ENCODE measurements around the gene CST6. TPM values are rescaled to one million over a fixed set of nuclear protein-coding genes. Genes with fewer than 3 reads are reported as not detected.

The CST6 gene, protein sequence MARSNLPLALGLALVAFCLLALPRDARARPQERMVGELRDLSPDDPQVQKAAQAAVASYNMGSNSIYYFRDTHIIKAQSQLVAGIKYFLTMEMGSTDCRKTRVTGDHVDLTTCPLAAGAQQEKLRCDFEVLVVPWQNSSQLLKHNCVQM
- not detected in 2 replicates for total RNA-seq (2014; rRNA removed; shearing (Covaris generic))

DNA sequence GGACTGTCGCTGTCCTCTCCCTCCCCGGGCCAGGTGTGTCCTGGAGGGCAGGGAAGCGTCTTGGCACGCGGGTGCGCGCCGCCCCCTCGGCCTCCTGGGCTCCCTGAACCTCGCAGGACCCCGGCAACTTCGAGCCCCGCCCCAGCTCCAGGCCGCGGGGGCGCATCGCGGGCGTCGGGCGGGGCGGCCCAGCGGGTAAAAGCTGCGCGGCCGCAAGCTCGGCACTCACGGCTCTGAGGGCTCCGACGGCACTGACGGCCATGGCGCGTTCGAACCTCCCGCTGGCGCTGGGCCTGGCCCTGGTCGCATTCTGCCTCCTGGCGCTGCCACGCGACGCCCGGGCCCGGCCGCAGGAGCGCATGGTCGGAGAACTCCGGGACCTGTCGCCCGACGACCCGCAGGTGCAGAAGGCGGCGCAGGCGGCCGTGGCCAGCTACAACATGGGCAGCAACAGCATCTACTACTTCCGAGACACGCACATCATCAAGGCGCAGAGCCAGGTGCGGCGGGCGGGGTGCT is at the start of gene CST6:
CST6 (plus strand) TSS at position 224 of the 519 bp plus-strand sequence; CDS start at position 261, 37 bp downstream.
- H3K27me3 ChIP-seq (replicated peaks): no peaks in the 10 kb centered on the region

DNA sequence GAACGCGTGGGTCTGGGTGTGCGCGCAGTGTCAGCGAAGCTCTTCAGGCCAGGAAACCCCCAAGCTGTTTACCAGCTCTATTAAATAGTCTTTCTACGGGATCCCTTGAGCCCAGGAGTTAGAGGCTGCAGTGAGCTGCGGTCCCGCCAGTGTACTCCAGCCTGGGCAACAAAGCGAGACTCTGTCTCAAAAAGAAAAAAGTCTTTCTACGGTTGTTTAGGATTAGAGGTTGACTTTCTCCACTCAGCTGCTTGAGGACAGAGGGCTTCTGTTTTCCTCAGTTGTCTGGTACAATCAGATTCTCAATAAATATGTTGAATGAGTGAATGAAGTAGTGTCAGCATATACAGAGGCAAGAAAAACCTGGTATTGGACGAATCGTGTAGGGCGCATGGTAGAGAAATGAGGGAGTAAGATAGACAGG is 49.7 kb upstream of the CST6 start:
- Histone ChIP-seq H3K27me3 (replicated peaks) (no peaks in the 10 kb centered on the region), H3K27ac (peak overlapping the region; percentile 19), H3K4me1 (replicated peaks) (peaks cover 19% of the 10 kb centered on the region), H3K9me3 (replicated peaks) (0 out of 2 replicates have a peak, but pooled peaks cover 3% of the 10 kb centered on the region), H3K4me3 (peak overlapping the region; percentile 97), H3K36me3 (peaks cover 53% of the 10 kb centered on the region)
- DNase-seq (ENCODE audit: low read depth in 1 of 2, low spot score in 2 of 2): peak in 1 of 2 experiments; percentile 38

More for the DNA sequence above, at the start of gene CST6:
- peaks cover 9% of the 10 kb centered on the region; the same call in 1 of the 2 replicates for H3K36me3 ChIP-seq
- H3K4me3 ChIP-seq: no peak within 1 kb of the TSS
- H3K4me1 ChIP-seq (replicated peaks): peaks cover 34% of the 10 kb centered on the region
- no peak within 1 kb of the TSS for H3K27ac ChIP-seq
- DNase-seq (ENCODE audit: low read depth in 1 of 2, low spot score in 2 of 2): no peak
- no peaks in the 10 kb centered on the region for H3K9me3 ChIP-seq (replicated peaks)

DNA sequence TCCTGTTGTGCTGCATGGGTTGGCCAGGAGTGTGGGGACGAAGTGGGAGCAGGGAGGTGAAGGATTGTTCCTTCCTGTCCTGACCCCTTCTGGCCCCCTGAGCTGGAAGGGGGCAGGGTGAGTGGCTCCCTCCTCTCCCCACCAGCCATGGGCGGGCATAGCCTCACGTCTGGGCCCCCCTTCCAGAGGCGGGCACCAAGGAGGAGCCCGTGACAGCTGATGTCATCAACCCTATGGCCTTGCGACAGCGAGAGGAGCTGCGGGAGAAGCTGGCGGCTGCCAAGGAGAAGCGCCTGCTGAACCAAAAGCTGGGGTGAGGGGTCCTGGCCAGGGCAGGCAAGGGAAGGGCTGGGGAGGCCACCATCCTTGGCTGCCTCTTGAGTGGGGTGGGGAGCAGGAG is 46.9 kb upstream of the CST6 start:
- Histone ChIP-seq H3K4me1 (replicated peaks) (peaks cover 19% of the 10 kb centered on the region), H3K9me3 (replicated peaks) (0 out of 2 replicates have a peak, but pooled peaks cover 3% of the 10 kb centered on the region), H3K4me3 (no peak overlapping the region), H3K27ac (no peak overlapping the region), H3K27me3 (replicated peaks) (no peaks in the 10 kb centered on the region), H3K36me3 (peaks cover 80% of the 10 kb centered on the region)
- DNase-seq (ENCODE audit: low read depth in 1 of 2, low spot score in 2 of 2): no peak

DNA sequence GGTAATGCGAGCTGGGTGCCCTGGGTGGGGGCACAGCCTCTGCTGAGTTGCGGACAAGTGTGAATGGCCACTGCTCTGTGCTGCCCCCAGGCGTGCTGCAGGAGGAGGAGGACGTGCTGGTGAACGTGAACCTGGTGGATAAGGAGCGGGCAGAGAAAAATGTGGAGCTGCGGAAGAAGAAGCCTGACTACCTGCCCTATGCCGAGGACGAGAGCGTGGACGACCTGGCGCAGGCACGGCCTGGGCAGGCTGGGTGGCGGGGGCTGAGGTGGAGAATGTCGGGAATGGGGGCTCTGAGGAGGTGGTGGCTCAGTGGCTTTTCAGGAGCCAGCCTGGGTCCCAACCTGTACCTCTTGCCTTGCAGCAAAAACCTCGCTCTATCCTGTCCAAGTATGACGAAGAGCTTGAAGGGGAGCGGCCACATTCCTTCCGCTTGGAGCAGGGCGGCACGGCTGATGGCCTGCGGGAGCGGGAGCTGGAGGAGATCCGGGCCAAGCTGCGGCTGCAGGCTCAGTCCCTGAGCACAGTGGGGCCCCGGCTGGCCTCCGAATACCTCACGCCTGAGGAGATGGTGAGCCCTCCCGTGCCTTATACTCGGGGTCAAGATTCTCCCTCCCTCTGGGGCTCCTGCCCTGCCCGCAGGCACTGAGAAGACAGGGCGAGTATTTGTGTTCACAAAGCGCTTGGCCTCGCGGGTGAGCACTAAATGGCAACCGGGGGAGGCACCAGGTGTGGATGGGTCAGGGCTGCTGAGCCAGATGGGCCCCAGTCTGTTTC is 45.6 kb upstream of the CST6 start:
- no peak overlapping the region for H3K27ac ChIP-seq
- H3K4me1 ChIP-seq (replicated peaks): peaks cover 16% of the 10 kb centered on the region
- H3K9me3 ChIP-seq (replicated peaks): 0 out of 2 replicates have a peak, but pooled peaks cover 3% of the 10 kb centered on the region
- H3K36me3 ChIP-seq: peaks cover 86% of the 10 kb centered on the region
- H3K27me3 ChIP-seq (replicated peaks): no peaks in the 10 kb centered on the region
- H3K4me3 ChIP-seq: no peak overlapping the region
- DNase-seq (ENCODE audit: low read depth in 1 of 2, low spot score in 2 of 2): peak in 1 of 2 experiments; percentile 58

DNA sequence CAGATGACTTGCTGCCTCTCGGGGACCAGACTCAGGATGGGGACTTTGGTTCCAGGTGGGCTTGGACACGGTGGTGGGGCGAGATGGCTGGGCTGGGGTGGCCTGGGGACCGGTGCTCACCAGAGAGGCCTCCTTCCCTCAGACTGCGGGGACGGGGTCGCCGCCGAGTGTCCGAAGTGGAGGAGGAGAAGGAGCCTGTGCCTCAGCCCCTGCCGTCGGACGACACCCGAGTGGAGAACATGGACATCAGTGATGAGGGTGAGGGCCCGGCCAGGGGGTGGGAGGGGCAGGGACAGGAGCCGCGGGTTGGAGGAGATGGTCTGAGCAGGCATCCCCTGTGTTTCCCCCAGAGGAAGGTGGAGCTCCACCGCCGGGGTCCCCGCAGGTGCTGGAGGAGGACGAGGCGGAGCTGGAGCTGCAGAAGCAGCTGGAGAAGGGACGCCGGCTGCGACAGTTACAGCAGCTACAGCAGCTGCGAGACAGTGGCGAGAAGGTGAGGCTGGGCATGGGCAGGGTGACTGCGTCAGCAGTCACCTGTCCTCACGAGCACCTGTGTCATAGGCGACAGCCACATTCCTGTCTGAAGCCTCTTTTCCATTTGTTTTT is 44.4 kb upstream of the CST6 start:
- Histone ChIP-seq H3K36me3 (peaks cover 88% of the 10 kb centered on the region), H3K9me3 (replicated peaks) (0 out of 2 replicates have a peak, but pooled peaks cover under 1% of the 10 kb centered on the region), H3K27ac (no peak overlapping the region)

DNA sequence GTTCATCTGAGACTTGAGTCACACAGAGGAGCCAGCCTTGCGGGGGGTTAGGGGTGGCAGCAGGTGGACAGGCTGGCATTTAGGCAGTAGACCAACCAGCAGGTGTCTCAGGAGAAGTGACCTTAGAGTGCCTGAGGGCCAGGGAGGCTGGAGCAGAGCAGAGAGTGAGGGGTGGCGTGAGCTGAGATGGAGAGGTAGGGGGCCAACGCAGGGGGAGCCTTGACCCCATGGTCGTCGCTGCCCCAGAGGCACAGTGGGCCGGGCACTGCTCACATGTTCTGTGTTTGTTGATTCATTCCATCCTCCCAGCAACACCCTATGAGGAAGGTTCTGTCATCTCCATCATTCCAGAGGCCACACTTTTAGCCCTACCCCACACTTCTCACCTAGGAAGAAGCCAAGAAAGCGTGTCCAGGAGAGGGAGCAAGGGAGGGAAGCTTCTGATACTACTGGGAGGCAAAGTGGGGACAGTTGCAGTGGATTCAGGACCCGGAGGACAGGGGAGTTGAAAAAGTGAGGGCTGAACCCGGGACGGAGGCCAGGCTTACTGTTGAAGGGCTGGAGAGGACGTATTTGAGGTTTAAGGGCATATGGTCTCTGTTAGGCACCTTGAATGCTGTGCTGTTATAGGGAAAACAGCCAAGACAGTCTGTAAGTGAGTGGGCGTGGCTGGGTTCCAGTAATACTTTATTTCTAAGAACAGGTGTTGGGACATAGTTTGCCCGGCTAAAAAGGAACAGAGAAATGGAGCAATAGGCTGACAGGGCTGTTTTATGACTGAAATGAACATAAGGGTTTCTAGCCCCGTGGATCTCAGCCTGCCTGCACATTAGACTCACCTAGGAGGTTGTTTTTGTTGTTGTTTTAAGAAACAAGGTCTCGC is 43.0 kb upstream of the CST6 start:
- Histone ChIP-seq H3K27ac (no peak overlapping the region), H3K27me3 (replicated peaks) (no peaks in the 10 kb centered on the region), H3K4me1 (replicated peaks) (no peaks in the 10 kb centered on the region), H3K36me3 (peaks cover 90% of the 10 kb centered on the region), H3K4me3 (no peak overlapping the region), H3K9me3 (replicated peaks) (no peaks in the 10 kb centered on the region)
- peak in 1 of 2 experiments; percentile 56 for DNase-seq (ENCODE audit: low read depth in 1 of 2, low spot score in 2 of 2)

More for the DNA sequence above, 44.4 kb upstream of the CST6 start:
- no peaks in the 10 kb centered on the region for H3K27me3 ChIP-seq (replicated peaks)
- peaks cover 13% of the 10 kb centered on the region for H3K4me1 ChIP-seq (replicated peaks)
- H3K4me3 ChIP-seq: no peak overlapping the region
- peak in 1 of 2 experiments; percentile 70 for DNase-seq (ENCODE audit: low read depth in 1 of 2, low spot score in 2 of 2)

DNA sequence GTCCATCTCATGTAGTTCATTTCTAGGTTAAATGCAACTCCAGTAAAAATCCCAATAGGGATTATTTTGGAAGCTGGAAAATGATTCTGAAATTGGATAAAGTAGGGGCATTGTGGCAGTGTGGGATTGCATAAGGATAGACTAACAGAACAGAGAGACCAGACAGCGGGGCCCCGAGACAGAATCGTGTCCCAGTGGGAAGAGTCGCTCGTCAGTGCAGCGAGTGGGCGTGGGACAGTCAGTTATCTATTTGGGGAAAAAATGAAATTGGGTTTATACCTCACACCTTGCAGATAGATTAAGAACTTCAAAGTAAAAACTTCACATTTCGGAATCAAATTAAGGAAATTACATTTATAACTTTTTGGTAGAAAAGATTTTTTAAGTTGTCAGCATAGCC is 39.7 kb upstream of the CST6 start:
- Histone ChIP-seq H3K27ac (no peak overlapping the region), H3K4me1 (replicated peaks) (no peaks in the 10 kb centered on the region), H3K36me3 (peaks cover 83% of the 10 kb centered on the region), H3K4me3 (no peak overlapping the region), H3K27me3 (replicated peaks) (no peaks in the 10 kb centered on the region), H3K9me3 (replicated peaks) (no peaks in the 10 kb centered on the region)
- DNase-seq (ENCODE audit: low read depth in 1 of 2, low spot score in 2 of 2): no peak

DNA sequence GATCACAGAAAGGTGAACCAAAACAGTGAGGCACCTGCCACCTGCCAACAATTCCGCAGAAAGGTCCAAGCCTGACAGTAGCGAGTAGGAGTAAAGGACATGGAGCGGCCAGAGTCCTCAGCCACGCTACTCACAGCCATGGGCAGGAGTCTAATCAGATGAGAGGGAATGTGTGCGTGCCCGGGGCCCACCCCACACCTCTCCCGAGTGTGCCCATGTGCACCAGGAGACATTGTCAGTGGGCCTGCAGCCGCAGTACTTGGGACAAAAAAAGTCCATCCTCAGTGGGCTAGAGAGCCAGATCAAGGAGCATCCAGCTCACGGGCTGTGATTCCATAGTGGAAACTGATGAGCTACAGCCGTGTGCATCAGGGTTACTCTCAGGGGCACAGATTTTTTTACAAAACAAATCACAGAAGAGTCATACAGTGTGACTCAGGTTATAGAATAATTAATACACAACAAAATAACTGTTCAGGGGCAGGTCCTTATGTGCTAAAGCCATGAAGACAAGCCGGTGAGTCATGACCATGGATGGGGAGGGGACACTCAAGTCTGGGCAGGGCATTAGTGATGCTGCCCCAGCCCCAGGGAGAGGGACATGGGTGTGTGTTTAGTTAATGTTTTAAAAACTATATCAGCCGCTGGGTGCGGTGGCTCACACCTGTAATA is 38.2 kb upstream of the CST6 start:
- no peaks in the 10 kb centered on the region for H3K4me1 ChIP-seq (replicated peaks)
- no peak overlapping the region for H3K27ac ChIP-seq
- H3K27me3 ChIP-seq (replicated peaks): no peaks in the 10 kb centered on the region
- H3K9me3 ChIP-seq (replicated peaks): no peaks in the 10 kb centered on the region
- H3K4me3 ChIP-seq: no peak overlapping the region
- peak in 1 of 2 experiments; percentile 59 for DNase-seq (ENCODE audit: low read depth in 1 of 2, low spot score in 2 of 2)
- H3K36me3 ChIP-seq: peaks cover 83% of the 10 kb centered on the region

DNA sequence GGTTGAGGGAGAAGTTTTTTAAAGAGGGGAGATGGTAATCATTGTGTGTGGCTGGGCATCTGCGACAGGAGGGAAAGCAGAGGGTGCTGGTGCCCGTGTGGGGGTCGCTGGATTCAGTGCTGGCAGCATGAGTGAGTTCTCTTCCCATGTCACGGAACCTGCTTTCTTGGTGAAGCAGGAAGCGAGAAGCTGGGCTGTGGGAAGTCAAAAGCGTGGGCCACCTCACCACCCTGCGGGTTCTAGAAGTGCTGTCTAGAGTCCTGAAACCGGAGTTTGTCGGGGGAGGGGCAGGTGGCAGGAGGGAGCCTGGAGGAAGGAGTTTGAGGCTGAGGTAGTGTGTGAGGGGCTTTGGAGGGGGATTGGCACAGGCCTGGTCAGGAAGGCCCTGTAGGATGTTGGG is 36.0 kb upstream of the CST6 start:
- DNase-seq (ENCODE audit: low read depth in 1 of 2, low spot score in 2 of 2): no peak
- H3K27me3 ChIP-seq (replicated peaks): no peaks in the 10 kb centered on the region
- H3K4me3 ChIP-seq: no peak overlapping the region
- H3K9me3 ChIP-seq (replicated peaks): no peaks in the 10 kb centered on the region
- peaks cover 82% of the 10 kb centered on the region for H3K36me3 ChIP-seq
- no peaks in the 10 kb centered on the region for H3K4me1 ChIP-seq (replicated peaks)
- H3K27ac ChIP-seq: no peak overlapping the region

DNA sequence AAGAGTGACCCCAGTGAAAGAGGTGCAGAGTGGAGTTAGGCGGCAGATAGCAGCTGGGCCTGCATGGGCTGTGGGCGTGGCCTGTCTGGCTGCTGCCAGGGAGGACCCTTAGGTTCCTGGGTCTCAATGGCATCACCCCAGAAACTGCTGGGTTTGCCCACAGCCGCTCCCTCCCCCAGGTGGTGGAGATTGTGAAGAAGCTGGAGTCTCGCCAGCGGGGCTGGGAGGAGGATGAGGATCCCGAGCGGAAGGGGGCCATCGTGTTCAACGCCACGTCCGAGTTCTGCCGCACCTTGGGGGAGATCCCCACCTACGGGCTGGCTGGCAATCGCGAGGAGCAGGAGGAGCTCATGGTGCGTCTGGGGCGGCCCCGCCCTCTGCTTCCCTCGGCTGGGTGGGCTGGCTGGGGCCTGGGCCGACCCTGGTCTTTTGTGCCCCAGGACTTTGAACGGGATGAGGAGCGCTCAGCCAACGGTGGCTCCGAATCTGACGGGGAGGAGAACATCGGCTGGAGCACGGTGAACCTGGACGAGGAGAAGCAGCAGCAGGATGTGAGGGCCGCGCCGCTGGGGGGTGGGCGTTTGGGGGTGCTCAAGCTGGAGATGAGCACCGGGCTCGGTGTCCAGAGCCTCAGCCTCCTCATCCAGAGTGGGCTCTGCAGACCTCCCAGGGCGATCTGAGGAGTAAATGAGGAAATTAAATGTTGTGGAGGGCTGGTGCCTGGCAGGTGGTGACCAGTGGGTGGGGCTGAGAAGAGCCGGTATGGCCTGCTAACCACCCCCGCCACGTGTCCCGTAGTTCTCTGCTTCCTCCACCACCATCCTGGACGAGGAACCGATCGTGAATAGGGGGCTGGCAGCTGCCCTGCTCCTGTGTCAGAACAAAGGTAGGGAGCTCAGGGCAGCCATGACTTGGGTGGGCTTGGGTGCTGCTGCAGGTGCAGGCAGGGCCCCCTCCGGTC is 35.3 kb upstream of the CST6 start:
- no peaks in the 10 kb centered on the region for H3K9me3 ChIP-seq (replicated peaks)
- peak in 1 of 2 experiments; percentile 59 for DNase-seq (ENCODE audit: low read depth in 1 of 2, low spot score in 2 of 2)
- no peaks in the 10 kb centered on the region for H3K4me1 ChIP-seq (replicated peaks)
- no peak overlapping the region for H3K27ac ChIP-seq
- no peaks in the 10 kb centered on the region for H3K27me3 ChIP-seq (replicated peaks)
- H3K4me3 ChIP-seq: no peak overlapping the region
- peaks cover 85% of the 10 kb centered on the region for H3K36me3 ChIP-seq

DNA sequence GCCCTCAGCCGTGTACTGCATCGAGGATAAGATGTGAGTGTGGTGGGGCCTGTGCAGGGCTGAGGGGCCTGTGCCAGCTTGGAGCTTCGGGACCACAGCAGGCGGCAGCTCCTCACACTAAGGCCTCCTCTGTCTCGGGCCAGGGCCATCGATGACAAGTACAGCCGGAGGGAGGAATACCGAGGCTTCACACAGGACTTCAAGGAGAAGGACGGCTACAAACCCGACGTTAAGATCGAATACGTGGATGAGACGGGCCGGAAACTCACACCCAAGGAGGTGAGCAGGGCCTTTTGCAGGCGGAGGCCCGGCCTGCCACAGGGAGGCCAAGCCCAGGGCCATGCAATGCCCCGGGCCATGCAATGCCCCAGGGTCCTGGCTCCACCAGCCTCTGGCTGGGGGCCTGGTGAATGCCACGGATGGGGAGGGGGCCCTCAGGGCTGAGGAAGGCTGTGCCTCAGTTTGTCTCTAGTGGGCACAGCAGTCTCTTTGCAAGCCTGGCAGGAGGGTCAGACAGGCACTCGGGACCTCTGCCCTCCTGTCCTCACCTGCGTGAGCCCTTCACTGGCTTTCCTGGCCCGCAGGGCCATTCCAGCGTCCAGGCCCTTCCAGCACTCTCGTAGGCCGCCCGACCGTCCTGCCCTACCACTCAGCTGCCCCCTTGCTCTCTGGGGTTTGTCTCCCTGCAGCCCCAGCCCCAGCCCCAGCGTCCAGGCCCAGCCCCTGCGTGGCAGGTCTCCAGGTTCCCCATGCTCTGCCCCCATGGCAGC is 34.0 kb upstream of the CST6 start:
- H3K27me3 ChIP-seq (replicated peaks): no peaks in the 10 kb centered on the region
- DNase-seq (ENCODE audit: low read depth in 1 of 2, low spot score in 2 of 2): peak in 1 of 2 experiments; percentile 68
- no peaks in the 10 kb centered on the region for H3K9me3 ChIP-seq (replicated peaks)
- peaks cover 72% of the 10 kb centered on the region for H3K36me3 ChIP-seq
- H3K4me3 ChIP-seq: no peak overlapping the region
- H3K4me1 ChIP-seq (replicated peaks): no peaks in the 10 kb centered on the region
- no peak overlapping the region for H3K27ac ChIP-seq

Data from SJSA1 (cell line).